Measurements from ENCODE around the gene DNAJC5.

GRCh38 chr20:63876489-63877036 is 18.4 kb upstream of the DNAJC5 start:
- TF ChIP-seq CTCF (IDR thresholded peaks at IDR 0.05; ENCODE audit: extremely low read depth in 1 of 2, insufficient read depth in 1 of 2, low read depth in 1 of 2, low read length in 2 of 2): no peak
- no peak for TF ChIP-seq EZH2 (IDR thresholded peaks at IDR 0.05; ENCODE audit: borderline replicate concordance, low read depth, low read length, severe bottlenecking)
